UCSD-AML1 (cell line): Measurements from ENCODE around the gene GALNT14.

ENCODE experiments used
- DNase-seq: peaks from one replicate; lab custom pipeline; 2025; ENCODE audit not compliant: unreplicated experiment; lab: John Stamatoyannopoulos, UW

The GALNT14 gene

DNA sequence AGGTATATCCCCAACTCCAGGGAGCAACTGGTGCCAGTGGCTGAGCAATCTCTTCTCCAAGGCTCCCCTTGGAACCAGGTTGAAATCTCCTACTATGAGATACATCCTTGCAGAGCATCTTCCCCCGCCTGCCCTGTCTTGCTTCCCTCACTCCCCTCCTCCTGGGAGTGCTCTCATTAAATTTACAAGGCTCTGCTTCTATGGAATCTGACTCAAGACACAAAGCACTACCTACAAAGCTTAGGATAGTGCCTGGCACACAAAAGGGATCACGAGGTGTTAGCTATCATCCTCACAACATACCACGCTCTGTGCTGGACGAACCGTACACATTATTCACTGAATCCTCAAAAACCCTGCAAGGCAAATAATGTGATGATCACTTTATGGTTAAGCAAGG lies 121.6 kb downstream of the GALNT14 start:
- DNase-seq: no peak

DNA sequence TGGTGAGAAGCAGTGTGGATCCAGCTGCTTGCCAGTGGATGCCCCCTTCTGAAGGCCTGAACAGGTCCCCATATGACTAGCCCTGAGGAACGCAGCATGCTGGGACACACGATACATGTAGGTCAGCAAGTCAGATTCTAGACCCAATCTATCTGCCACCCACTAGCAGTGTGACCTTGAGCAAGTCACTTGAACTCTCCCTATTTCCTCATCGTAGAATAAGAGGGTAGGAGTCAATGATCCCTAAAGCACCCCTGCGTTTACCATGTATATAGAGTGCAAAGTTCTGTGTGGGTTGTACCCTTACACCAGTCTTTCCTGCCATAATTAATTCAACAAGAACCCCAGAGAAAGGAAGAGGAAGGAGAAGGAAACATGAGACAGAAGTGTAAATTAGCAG lies 123.7 kb downstream of the GALNT14 start:
- no peak for DNase-seq

DNA sequence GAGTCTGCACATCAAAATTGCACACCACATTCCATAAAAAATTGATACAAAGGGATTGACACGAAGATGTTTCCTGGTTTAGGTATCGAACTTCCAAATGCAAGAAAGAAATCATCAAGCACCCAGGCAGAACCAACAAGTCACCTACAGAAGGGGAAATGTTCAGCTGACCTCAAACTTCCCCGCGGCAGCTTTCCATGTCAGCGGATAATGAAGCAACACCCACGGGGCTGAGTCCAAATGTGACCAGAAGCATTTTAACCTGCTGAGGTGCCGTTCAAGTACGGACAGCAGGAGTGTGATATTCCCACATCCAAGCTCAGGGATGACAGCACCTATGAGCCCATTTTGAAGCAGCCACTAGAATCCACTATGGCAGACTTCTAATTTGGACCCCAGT lies 124.9 kb downstream of the GALNT14 start:
- DNase-seq: no peak

DNA sequence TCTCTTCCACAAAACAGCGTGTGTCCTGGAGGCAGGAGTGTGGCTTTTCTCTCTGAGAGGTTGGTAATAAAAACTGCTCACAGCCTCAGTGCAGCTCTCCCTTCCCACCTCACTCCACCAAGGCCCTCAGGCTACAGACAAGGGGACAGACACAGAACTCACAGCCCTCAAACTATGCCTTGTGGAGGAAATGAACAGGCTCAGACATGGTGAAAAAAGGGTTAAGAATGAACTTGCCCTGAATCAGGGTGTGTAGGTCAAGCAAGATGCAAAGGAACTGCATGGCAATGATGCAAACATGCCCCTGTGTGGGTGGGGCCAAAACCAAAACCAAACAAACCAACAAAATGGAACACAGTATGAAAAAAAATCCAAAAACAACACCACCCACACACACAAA lies 125.8 kb downstream of the GALNT14 start:
- DNase-seq: no peak

DNA sequence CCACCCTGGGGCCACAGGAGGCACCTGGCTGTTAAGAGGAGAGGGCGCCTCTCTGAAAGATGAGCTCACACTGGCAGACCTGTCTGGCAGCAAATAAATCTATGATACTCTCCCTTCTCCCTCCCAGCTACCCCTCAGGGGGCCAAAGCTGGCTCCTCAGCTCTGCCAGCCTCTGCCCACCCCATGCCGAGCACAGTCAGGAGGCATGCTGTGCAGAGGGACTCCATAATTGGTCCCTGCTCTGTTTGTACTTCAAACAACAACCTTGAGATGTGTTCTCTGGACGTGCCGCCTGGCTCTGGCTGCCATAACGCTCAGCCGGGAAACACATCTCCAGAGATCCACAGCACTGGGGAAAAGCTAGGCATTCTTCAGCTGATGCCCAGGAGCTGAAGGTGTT lies 126.7 kb downstream of the GALNT14 start:
- no peak for DNase-seq

DNA sequence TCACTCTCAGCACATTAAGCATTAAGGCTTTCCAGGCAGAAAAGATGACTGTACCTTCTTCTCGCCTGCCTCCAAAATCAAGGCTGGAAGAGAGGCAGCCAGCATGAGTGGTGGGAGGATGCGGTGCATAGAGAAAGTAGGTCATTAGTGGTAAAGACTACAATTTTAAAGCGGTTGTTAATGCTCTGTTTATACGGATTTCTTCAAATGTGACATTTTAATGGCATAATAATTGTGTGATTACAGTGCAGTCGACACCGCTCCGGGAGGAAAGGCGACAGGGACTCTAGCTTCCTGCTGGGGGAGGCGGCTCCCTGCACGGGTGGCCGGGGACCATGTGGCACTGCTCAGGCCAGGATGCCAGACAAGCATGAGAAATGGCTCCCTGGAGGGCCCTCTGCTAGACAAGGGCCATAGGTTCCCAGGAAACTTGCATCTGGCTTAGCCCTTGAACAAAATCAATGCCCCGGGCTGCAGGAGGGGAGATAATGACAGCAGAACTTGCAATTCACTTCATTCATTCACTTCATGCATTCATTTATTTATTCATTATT lies 129.6 kb downstream of the GALNT14 start:
- peak; percentile 19 for DNase-seq

DNA sequence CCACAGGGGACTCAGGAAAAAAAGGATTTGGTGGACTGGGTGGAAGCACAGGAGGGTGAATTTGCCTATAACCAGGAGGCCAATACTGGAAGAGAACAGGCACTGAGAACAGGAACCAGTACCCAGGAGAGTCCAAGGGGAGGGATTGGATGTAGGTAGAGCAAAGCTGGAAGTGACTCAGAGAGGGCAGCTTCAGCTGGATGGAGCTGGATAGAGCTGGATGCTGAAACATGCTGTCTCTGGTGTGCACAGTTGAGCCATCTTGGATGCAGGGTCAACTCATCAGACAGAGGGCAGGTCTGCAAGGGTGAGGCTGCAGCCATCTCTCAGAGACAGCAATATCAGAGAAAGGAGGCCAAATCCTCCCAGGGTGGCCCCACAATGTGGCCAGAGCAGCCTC lies 134.0 kb downstream of the GALNT14 start:
- no peak for DNase-seq

DNA sequence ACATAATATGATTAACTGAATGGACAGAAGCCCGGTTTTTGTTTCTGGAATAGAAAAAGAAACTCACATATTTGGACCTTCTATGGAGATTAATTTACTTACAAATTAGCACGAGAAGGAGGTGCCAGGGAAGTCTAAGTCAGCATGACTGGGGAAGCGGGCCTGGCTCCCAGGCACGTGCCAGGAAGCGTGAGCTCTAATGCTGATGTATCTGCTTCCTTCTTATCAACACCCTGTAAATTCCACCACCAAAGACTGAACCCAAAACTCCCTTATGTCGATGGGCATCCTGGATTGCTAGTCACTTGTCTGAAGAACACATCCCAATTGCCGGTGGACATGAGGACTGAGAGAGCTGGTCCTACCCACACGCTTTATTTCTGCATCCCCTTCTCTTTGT lies 134.5 kb downstream of the GALNT14 start:
- DNase-seq: peak; percentile 15

DNA sequence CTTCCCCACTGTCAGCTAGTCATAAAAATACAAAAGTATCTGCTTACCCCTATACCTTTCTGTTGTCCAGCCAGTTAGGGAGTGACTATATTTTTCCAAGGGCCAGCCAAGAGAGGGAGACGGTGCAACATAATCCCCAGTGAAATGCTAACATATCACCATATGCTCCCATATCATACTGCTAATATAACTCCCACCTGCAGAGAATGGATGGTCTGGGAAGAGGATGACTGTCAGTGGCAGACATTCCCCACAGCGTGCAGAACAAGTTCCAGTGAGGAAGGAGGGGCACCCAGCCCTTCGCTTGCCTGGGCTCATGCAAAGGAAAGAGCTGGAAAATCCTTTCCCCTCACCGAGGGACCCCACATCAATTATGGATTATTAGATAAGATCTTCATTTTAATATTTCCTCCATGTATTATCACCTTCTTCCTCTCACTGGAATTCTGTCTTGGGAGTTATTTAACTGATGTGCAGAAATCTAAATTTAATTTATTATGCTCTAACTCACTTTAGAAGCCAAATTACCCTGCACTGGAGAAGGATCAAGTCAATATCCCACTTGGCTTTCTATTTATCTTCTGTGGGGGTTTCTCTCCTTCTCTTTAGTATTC lies 135.6 kb downstream of the GALNT14 start:
- DNase-seq: no peak

DNA sequence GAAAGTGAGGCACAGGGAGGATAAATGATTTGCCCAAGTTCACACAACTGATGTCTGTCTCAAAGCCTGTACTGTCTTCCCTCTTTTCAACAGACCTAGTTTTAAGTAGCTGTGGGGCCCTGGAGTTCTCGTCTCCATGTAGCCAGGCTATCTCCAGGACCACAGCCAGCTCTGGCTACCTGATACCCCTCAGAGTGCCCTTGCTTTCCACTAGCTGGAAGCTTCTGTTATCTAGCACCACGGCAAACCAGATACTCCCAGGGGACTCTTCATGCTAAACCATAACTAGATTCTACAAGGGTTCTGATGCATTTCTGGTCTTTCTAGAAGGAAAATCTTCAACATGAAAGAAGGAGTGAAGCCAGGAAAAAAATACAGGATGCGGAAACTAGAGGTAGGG lies 137.3 kb downstream of the GALNT14 start:
- no peak for DNase-seq

DNA sequence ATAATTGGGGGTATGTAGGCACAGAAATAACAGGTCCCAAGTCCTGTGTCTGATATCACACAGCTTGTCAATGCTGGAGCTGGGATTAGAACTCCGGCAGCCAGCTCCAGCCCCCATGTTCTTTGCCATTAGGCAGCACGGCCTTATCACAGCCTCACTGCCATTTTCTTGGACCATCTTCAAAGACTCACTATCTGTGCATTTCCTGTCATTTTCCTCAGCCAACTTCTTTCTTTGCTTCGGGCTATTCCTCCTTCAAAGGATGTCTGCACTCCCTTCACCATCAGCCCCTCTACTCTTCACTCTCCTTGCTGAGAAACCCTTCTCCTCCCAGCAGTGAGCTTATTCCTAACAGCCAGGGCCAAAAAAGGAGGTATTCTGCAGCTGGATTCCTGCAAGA lies 139.6 kb downstream of the GALNT14 start:
- no peak for DNase-seq

DNA sequence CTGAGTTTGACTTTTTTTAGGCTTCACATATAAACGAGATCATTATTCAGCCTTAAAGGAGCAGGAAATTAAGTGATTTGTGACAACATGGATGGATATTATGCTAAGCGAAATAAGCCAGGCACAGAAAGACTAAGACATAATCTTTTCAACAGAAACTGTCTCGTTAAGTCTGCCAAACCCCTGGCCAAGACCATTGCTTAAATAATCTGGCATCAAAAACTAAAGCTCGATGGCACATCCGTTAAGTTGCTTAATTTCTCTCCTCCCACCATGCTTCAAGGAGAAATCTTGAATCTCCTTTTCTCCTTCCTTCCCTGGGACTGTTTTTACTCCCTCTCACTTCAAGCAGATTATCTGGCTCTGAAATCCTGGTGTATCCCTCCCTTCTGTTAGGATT lies 140.3 kb downstream of the GALNT14 start:
- DNase-seq: no peak

DNA sequence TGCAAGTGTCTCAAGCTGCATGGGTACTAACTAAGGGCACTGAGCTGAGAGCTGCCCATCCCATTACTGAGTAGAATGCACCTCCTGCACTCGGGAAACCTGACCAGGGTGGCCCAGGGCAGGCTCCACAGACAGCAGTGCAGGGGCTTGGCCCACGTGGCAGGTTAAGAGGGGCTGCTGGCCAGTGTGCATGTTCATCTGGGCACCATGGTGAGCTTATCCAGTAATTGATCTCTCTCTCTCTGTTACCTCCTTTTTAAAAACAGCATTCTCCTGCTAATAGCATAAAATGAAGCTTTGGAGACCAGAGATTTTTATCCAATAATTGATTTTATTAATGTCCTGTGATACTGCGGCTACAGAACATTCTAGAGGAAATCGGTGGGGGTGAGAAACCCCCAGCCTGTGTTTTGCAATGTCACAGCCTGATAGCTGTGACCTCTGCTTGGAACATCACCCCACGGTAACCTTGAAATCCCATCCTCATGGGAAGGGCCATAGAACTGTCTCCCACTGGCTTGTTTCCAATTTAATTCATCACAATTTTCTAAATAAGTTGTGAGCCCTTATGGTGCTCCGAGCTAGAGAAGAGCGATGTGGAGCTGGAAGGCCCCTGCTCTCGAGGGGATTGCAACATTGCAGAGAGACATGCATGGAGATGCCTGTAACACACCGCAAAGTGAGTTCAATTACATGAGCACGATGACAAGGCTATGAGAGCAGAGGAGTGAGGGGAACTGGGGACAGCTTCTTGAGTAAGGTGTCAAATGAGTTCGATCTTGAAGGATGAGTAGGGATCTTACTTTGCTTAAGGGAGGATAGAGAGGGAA lies 143.8 kb downstream of the GALNT14 start:
- DNase-seq: no peak

DNA sequence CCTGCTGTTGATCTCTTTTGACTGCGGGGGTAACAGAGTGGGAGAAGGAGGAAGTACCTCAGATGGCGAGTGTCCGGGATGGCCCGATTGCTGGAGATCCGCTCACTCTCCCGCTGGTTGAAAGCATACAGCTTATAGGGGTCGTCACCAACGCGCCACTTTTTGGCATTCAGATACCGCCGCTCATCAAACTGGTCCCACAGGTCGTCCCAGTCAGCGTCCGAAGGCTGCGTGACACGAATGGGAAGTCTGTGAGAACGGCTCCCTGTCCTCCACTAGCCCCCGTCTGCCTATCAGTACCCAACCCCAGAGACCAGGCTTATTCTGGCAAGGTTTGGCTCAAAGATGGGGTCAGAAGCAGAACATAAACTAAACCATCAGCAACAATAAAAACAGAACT lies 145.5 kb downstream of the GALNT14 start:
- DNase-seq: no peak

DNA sequence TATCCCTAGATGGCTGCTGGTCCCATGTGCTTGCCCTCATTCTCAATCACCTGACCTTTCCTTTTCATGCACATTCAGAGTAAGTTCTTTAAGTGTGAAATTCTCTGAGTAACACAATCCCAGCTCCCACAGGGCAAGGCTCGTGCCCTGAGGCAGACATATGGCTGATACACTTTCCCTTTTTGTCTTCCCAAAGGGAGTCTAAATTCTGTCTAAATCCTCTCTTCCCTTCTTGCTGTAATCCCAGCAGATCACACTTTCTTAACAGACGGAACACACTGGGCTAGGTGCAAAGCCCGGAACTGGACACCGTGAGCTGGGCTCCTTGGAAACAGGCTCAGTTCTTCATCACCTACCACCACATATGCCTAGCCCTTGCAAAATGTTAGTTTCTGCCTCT lies 147.6 kb downstream of the GALNT14 start:
- DNase-seq: no peak

DNA sequence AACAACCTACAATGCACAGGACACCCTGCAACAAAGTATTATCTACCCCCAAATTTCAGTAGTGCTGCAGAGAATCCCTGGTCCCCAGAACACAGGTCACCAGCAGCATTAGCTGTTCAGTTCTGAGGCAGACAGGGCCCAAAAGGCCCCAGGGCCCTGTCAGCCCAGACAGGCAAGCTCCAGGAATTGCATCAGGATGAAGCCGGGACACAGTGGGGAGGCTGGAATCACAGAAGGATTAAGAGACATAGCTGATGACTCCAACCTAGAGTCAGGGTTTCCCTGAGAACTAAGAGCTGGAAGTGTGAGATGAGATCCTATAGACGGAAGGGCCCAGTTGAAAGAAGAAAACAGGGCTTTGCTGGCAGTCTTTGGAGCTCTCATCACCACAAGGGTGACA lies 148.1 kb downstream of the GALNT14 start:
- DNase-seq: no peak

DNA sequence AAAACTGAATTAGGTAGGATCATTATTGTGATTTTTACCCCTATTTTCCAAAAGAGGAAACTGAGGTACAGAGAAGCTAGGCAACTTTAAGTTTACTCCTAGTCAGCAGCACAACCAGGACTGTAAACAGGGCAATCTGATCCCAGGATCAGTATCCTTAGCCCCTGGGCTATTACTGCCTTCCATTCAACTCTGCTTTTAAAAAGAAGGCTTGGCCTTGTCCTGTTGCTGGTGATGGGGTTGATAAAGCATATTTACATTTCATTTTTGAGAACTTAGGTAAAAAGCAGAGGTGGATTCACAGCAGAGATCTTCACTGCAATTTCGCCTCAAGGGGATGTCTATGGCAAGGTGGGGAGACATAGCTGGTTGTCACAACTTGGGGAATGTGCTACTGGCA lies 148.5 kb downstream of the GALNT14 start:
- no peak for DNase-seq

DNA sequence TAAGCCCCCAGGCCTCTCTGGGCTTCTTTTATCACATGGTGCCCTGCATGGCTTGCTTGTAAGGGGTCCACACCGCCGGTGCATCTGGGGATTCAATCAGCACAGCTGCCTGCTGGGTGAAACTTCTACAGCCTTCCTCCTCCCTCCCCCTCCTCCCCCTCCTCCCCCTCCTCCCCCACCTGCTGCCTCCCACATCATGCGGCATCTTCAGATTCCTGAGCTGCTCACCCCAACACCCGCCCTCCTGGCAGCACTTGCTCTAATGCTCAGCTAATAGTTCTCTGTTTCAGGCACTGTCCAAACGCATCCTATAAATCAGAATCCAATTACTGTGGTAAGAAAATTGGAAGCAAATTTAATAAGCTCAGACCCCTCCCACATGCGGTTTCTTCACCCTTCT lies 150.7 kb downstream of the GALNT14 start:
- no peak for DNase-seq

DNA sequence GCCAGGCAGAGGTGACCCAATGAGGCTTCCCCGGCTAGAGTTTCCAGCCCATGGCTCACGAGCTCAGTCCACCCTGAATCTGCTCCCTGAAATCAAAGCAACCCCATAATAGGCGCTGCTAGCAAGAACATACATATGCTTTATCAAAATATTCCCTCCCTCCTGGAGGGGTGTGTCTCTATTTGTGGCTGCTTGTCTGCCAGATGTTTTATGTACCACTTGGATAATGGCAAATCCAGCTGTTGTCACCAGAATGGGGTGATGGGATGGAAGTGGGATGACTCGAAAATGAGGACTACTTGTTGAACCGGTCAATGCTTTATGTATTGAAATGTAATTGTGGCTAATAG lies 152.0 kb downstream of the GALNT14 start:
- no peak for DNase-seq

DNA sequence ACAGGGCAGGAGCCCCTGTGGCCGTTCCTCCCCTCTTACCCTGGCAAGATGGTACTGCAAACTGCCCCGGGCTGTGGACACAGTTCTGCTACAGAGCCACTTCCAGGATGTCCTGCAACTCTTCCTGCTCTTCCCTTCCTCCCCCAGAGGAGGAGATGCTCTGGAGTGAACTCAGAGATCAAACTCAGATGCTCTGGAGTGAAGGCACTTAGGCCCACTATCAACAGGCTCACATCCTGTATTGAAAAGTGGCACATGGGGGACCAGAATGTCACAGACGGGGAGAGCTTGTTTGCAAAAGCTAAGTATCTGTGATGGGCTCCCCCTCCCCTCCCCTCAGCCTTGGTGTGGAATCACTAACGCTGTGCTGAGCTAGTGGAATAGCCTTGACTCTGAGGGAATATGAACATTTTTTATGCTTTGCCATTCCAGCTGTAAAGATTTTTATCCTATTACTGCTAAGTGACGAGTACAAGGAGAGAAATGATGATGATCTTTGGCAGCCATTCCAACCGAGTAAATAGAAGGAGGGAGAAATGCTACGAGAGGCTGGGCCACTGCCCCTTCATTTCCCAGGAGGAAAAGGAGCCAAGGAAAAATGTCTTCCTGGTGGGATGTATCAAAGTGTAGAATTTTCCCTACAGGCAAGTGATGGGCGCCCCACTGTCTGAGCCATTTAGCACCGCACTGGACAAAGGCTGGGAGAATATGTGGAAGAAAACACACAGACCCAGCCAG lies 152.6 kb downstream of the GALNT14 start:
- no peak for DNase-seq

DNA sequence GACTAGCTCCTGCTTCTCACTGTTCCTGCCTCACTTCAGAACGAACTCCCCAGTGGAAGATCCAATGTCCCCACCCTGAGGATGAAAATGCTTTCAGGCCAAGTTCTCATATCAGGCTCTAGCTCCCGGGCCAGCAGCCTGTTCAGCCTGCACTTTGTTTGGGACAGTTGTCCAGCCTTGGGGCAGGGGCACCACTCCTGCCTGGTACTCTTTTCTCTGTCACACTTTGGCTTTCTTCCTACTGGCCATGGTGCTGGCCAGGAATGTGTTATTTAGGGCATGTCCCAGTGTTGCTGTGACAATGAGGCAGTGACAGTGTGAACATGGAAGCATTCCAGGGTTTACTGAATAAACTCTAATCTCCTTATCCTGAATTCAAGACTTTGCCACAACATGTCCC lies 154.1 kb downstream of the GALNT14 start:
- DNase-seq: no peak

DNA sequence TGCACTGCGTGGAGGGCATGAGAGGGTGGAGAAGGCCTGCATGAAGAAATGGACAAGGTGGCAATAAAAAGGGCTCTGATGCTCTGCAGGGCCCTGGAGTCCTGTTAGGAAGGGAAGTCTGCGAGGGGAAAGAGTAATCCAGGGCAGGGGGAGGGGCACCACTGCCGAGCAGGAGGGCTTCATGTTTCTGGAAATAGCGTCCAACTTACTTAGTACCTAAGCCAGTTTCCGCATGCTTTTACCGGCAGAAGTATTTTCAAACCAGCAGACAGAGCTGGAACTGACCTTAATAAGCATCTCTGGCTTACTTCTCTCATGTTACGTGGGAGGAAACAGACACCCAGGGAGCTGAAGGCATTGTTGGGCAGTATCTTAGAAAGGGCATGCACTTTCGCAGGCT lies 156.7 kb downstream of the GALNT14 start:
- no peak for DNase-seq
